ENCODE measurements around the gene TM2D3.
"Not testable (repeated sequence)": the region's sequence is repeated elsewhere in the genome, so short reads cannot be mapped to it uniquely, and the experiment has no call there.

TM2D3 gene

GRCh38 chr15:101657968-101658784 lies 6.0 kb upstream of the TM2D3 start:
- no peak overlapping the region for H3K4me3 ChIP-seq (ENCODE audit: low read depth, low read length)
- DNase-seq (ENCODE audit: low read depth) = no peak
- no peak for TF ChIP-seq CTCF (conservative IDR thresholded peaks at IDR 0.05; ENCODE audit: low read depth, low read length)

- no peak for TF ChIP-seq CTCF (conservative IDR thresholded peaks at IDR 0.05; ENCODE audit: low read depth, low read length)
- no peak overlapping the region for H3K4me3 ChIP-seq (ENCODE audit: low read depth, low read length)
- DNase-seq (ENCODE audit: low read depth) = no peak
These were observed 5.0 kb upstream of the TM2D3 start for GRCh38 chr15:101657171-101657570.

GRCh38 chr15:101654624-101655337 lies 2.6 kb upstream of the TM2D3 start:
- not testable (repeated sequence) for H3K4me3 ChIP-seq (ENCODE audit: low read depth, low read length); DNase-seq (ENCODE audit: low read depth)

- DNase-seq (ENCODE audit: low read depth) = no peak
- TF ChIP-seq CTCF (conservative IDR thresholded peaks at IDR 0.05; ENCODE audit: low read depth, low read length) = no peak
- no peak overlapping the region for H3K4me3 ChIP-seq (ENCODE audit: low read depth, low read length)
These were observed 2.0 kb upstream of the TM2D3 start for GRCh38 chr15:101654171-101654570.

GRCh38 chr15:101652786-101653430 lies 727 bp upstream of the TM2D3 start:
- TF ChIP-seq CTCF (conservative IDR thresholded peaks at IDR 0.05; ENCODE audit: low read depth, low read length) = no peak
- no peak for DNase-seq (ENCODE audit: low read depth)
- H3K4me3 ChIP-seq (ENCODE audit: low read depth, low read length) = peak overlapping the region; percentile 95

GRCh38 chr15:101651554-101652097 lies 555 bp downstream of the TM2D3 start:
- DNase-seq (ENCODE audit: low read depth) = no peak
- peak overlapping the region; percentile 95 for H3K4me3 ChIP-seq (ENCODE audit: low read depth, low read length)
- TF ChIP-seq CTCF (conservative IDR thresholded peaks at IDR 0.05; ENCODE audit: low read depth, low read length) = no peak

GRCh38 chr15:101650145-101650544 lies 2.0 kb downstream of the TM2D3 start:
- DNase-seq (ENCODE audit: low read depth) = no peak
- H3K4me3 ChIP-seq (ENCODE audit: low read depth, low read length) = no peak overlapping the region
- no peak for TF ChIP-seq CTCF (conservative IDR thresholded peaks at IDR 0.05; ENCODE audit: low read depth, low read length)

Data from choroid plexus epithelial cell (primary cell).